ENCODE measurements around the gene TARS1.
"Not testable (repeated sequence)": the region's sequence is repeated elsewhere in the genome, so short reads cannot be mapped to it uniquely, and the experiment has no call there.

Gene TARS1

DNA sequence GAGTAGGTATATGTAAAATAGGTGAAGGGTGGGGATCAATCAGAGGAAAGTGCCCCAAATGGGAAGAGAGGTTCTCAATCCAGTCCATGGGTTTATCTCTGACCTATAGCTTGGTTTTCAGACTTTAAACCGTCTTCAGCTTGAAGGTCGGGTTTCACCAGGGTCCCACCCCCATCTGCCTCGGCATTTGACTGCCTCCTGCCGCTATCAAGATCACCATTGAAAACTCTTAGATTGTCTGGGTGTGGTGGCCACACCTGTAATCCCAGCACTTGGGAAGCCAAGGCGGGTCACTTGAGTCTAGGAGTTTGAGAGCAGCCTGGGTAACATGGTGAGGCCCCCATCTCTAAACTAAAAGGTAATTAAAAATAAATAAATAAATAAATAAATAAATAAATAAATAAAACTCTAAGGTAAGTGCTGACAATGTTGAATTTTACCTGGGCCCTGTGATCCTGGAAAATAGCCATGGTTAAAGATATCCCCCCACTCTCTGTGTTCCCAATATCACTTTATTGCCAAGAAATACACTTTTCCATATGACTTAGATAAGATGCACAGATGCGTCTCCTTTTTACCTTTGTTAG, 48.8 kb downstream of the TARS1 start:
- DNase-seq = no peak

DNA sequence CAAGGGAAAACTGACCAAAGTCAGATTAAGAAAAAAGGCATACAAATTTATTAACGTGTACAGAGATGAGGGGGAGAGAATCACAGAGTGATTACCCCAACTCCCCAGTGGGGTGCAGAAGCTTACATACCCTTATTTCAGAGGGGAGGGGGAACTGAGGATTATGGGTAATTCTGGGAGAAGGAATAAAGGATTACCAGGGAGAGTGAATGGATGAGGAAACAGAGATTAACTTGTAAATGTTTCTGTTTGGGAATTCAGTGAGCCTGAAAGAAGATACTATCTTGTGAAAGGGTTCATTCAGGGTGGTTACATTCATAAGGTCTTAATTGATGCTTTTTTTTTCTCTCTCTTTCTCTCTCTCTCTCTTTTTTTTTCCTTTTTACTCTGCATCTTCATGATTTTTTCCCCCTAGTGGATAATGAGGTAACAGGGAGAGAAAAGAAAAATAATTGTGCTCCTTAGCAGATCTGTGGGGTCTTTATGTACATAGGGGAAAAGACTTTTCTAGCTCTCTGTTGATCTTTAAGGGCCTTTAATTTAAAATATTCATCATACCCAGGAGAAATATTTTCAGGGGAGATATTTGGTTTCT, 49.4 kb downstream of the TARS1 start:
- DNase-seq = no peak

DNA sequence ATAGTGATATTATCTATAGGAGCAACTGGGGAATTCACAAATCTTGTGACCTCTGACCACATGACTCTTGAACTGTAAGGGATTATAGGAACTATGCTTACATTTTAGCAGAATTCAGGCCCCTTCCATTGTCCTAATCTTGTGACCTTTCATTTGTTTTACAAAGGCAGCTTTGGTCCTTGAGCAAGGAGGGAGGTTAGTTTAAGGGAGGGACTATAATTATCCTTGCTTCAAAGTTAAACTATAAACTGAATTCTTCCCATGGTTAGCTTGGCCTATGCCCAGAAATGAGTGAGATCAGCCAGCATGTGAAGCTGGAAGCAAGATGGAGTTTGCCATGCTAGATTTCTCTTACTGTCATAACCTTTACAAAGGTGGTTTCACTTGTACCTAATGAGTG, 51.2 kb downstream of the TARS1 start:
- DNase-seq = no peak

DNA sequence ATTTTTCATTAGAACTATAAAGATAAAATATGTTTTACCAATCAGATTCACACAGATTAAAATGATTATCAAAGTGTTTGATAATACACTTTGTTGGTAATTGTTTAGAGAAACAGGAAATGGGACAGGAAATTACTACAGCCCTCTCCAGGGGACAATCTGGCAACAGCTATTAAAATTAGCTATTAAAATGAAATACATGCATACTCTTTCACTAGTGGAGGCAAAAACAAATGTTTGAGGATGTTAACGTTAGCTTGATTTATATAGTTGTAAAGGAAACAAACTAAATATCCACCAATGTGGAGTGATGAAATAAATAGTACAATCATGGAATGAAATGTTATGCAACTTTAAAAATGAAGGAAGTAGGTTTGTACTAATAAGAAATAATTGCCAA, 53.7 kb downstream of the TARS1 start:
- DNase-seq = no peak

DNA sequence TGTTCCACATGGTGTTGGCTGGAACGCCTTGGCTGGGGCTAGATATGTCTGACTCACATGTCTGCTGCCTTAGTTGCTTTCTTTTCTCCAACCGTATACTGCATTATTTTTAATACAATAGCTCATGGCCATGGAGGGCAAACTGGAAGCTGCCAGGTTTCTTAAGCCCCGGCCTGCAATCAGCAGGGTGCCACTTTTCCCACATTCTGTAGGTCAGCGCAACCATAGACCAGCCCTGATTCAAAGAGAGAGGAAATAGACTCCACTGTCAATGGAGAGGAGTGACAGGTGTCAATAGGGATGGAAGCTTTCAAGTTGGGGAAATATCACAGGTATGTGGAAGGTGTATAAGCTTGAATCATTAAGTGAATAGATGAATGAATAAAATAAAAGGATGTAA, 60.5 kb downstream of the TARS1 start:
- DNase-seq = no peak

DNA sequence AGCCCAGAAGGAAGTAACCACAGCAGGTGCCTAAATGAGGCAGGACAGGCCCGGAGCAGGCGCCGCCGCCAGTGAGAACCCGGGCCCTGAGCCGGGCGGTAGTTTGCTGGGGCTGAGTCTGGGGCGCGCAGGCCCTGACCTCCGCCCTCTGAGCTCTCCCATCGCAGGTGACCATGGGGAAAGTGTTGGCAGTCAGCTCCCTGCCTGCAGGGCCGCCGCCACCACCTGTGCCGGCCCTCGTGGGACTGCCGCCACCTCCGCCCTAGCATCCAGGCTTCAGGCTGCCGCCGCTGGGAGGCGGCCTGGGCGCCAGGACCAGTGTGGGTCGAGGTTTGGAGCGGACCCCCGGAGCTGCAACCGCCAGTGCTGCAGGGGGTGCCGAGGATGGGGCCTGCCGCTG, 61.1 kb downstream of the TARS1 start:
- DNase-seq = no peak

DNA sequence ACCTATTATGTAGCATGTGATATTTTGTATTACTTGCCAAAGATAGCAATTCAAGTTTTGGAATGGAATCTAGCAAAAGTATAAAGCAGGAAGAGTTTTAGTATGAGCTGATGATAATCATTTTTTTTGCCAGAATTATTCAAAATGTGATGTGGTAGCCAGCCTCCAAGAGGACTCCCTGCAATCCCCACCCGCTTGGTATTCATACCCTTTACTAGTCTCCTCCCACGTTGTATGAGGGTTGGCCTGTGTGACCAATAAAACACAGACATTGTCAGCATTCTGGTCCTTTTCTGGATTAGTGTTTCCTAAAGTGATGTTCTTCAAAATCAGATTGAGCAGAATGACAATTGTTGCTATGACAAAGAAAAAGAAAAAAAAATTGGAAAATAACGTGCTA, 63.8 kb downstream of the TARS1 start:
- no peak for DNase-seq

DNA sequence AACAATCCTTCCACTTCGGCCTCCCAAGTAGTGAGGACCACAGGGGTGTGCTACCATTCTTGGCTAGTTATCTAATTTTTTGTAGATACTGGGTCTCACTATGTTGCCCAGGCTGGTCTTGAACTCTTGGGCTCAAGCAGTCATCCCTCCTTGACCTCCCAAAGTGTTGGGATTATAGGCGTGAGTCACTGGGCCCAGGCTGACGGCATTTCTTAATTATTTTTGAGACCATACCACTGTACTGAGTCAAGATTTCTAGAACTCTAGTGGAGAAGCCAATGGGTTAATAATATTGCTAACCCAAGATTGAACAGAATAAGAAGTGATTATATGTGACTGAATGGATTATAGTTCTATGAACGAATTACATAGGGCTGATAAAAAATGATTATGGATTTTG, 66.7 kb downstream of the TARS1 start:
- no peak for DNase-seq

DNA sequence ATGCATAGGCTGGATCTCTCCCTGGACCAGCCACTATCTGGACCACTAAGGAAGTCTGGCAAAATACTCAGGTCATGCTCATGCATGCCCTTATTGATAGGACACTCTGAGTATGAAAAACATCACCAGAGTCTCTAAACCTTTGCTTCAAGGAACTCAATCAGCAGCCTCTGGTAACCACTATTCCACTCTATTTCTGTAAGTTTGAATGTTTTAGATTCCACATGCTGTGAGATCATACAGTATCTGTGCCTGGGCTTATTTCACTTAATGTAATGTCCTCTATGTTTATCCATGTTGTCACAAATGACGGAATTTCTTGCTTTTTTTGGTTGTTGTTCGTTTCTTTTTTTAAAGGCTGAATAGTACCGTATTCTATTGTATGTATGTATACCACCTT, 68.3 kb downstream of the TARS1 start:
- no peak for DNase-seq

DNA sequence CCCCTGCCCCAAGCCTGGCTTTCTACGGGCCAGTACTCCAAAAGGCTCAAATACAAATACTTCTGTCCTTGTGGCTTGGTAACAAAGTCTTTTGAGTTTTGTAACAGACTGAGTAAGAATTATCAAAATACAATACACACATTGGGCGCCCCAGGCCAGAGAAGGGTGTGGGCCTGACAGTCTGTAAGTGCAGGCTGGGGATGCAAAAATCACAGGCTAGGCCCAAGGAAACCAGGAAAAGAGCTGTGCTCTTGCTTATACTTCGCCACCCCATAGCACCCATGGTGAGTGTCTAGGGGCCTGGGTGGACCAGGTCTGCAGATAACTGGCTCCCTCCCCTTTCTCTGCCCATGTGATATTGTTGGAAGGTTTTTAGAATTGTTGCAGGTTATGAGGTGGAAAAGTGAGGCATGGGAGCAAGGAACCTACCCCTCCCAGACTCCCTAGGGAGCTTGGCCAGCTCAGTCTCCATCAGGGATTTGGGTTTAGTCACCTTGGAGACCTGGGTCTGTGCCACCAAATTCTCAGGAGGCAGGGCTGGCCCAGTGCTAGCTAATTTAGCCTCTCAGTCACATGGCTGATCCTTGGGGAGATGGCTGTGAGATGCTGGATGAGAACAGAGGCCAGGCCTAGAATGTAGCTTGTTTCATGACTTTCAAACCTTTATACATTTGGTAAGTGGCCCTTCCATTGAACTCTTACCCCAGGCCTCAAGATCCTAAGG, 72.9 kb downstream of the TARS1 start:
- DNase-seq = no peak

DNA sequence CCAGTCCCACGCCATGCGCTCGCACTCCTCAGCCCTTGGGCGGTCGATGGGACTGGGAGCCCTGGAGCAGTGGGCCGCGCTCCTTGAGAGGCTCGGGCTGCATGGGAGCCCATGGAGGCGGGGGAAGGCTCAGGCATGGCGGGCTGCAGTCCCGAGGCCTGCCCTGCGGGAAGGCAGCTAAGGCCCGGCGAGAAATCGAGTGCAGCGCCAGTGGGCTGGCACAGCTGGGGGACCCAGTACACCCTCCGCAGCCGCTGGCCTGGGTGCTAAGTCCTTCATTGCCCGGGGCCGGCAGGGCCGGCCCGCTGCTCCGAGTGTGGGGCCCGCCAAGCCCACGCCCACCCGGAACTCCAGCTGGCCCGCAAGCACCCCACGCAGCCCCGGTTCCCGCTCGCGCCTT, 74.6 kb downstream of the TARS1 start:
- DNase-seq = not testable (repeated sequence)

DNA sequence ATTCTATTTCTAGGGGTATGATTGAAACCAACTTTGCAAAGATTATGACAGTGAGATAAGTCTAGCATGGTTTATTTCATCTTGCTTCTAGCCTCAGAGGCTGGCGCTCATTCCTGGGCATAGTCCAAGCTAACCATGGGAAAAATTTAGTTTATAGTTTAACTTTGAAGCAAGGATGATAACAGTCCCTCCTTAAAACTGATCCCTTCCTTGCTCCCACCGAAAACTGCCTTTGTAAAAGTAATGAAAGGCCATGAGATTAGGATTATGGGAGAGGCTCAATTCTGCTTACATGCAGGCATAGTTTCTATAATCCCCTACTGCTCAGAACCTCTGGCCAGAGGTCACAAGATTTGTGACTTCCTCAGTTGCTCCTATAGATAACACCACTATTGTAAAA, 75.7 kb downstream of the TARS1 start:
- DNase-seq = no peak

All from NCI-H146 (cell line).